ENCODE results near the gene NPC1L1.
"Not testable (repeated sequence)": the region's sequence is repeated elsewhere in the genome, so short reads cannot be mapped to it uniquely, and the experiment has no call there.

The NPC1L1 gene

GRCh38 chr7:44564606-44565005 is 23.5 kb upstream of the NPC1L1 start:
- no peak for DNase-seq (ENCODE audit: low spot score)
- TF ChIP-seq CTCF (IDR thresholded peaks at IDR 0.05; ENCODE audit: extremely low read depth, missing control alignments), result no peak

GRCh38 chr7:44563171-44563679 is 22.1 kb upstream of the NPC1L1 start:
- DNase-seq (ENCODE audit: low spot score), result no peak
- no peak for TF ChIP-seq CTCF (IDR thresholded peaks at IDR 0.05; ENCODE audit: extremely low read depth, missing control alignments)

- not testable (repeated sequence) for DNase-seq (ENCODE audit: low spot score)
Measured at GRCh38 chr7:44562622-44562962, 21.5 kb upstream of the NPC1L1 start.

- no peak for DNase-seq (ENCODE audit: low spot score)
- TF ChIP-seq CTCF (IDR thresholded peaks at IDR 0.05; ENCODE audit: extremely low read depth, missing control alignments), result no peak
Measured at GRCh38 chr7:44561962-44562621, 21.0 kb upstream of the NPC1L1 start.

- DNase-seq (ENCODE audit: low spot score), result no peak
- TF ChIP-seq CTCF (IDR thresholded peaks at IDR 0.05; ENCODE audit: extremely low read depth, missing control alignments), result no peak
Measured at GRCh38 chr7:44561481-44561880, 20.4 kb upstream of the NPC1L1 start.

GRCh38 chr7:44559485-44559884 is 18.4 kb upstream of the NPC1L1 start:
- no peak for DNase-seq (ENCODE audit: low spot score)
- no peak for TF ChIP-seq CTCF (IDR thresholded peaks at IDR 0.05; ENCODE audit: extremely low read depth, missing control alignments)

GRCh38 chr7:44557485-44557884 is 16.4 kb upstream of the NPC1L1 start:
- TF ChIP-seq CTCF (IDR thresholded peaks at IDR 0.05; ENCODE audit: extremely low read depth, missing control alignments), result no peak
- DNase-seq (ENCODE audit: low spot score), result no peak

- no peak for DNase-seq (ENCODE audit: low spot score)
- TF ChIP-seq CTCF (IDR thresholded peaks at IDR 0.05; ENCODE audit: extremely low read depth, missing control alignments), result no peak
Measured at GRCh38 chr7:44555350-44555749, 14.2 kb upstream of the NPC1L1 start.

GRCh38 chr7:44552473-44553005 is 11.4 kb upstream of the NPC1L1 start:
- DNase-seq (ENCODE audit: low spot score), result not testable (repeated sequence)

All from GM20000 (cell line).